Panc1 (cell line): ENCODE data around the gene ZMAT5. TPM values are rescaled to one million over a fixed set of nuclear protein-coding genes. Genes with fewer than 3 reads are reported as not detected.

Source experiments
- ATAC-seq: fragments of 200-7000 bp; cut with Tn5 transposase; 2 replicates; pipeline ENCODE4 v1.9.1; 2020; ENCODE audit warnings: mild to moderate bottlenecking, moderate library complexity
- BruUV-seq: library from RNA; stranded (reverse); fragments of 400-500 nt; replicated peaks from 2 replicates; lab custom pipeline; 2021; lab: Mats Ljungman, UMichigan
- CTCF ChIA-PET: fragments of 300-600 bp; sonication (Branson Sonifier 250); formaldehyde crosslinking; loops from one replicate; lab custom pipeline; 2022; ENCODE audit warnings: antibody characterized with exemption; lab: Charles Lee
- POLR2A ChIA-PET: fragments of 300-600 bp; sonication (Branson Sonifier 250); formaldehyde crosslinking; loops from one replicate; lab custom pipeline; 2022; ENCODE audit warnings: antibody characterized with exemption; lab: Charles Lee
- DNase-seq: peaks from one replicate; pipeline ENCODE4 v3.0.0-alpha.2; 2010; ENCODE audit warnings: low read depth, low spot score
- H3K27ac ChIP-seq: 2 replicates; pipeline ENCODE4 v1.5.1; 2011; ENCODE audit warnings: mild to moderate bottlenecking, low read length, inconsistent platforms
- H3K27me3 ChIP-seq: fragments of 200-500 bp; sonication (Bioruptor generic); 2 replicates; pipeline ENCODE4 v1.6.0; 2014; ENCODE audit warnings: low read length, inconsistent platforms; ENCODE audit not compliant: control insufficient read depth, insufficient read depth
- H3K36me3 ChIP-seq: fragments of 200-500 bp; sonication (Bioruptor generic); 2 replicates; pipeline ENCODE4 v1.5.1; 2014; ENCODE audit warnings: inconsistent platforms, mild to moderate bottlenecking, low read length, moderate library complexity; ENCODE audit not compliant: control insufficient read depth, insufficient read depth
- H3K4me1 ChIP-seq: 2 replicates; pipeline ENCODE4 v1.5.1; 2011; ENCODE audit warnings: inconsistent platforms, mild to moderate bottlenecking, low read length, moderate library complexity; ENCODE audit not compliant: control insufficient read depth, insufficient read depth
- H3K4me3 ChIP-seq, 2 experiments: 2 replicates each; pipeline ENCODE4 v1.5.1; 2011 to 2012; ENCODE audit warnings: low read depth in 2 of 2, low read length in 2 of 2, mild to moderate bottlenecking in 2 of 2, inconsistent platforms in 1 of 2, moderate library complexity in 1 of 2
- H3K9me3 ChIP-seq: fragments of 200-500 bp; sonication (Bioruptor generic); 2 replicates; pipeline ENCODE4 v1.5.1; 2014; ENCODE audit warnings: low read depth, mild to moderate bottlenecking, inconsistent platforms, low read length, moderate library complexity; ENCODE audit not compliant: control insufficient read depth, insufficient read depth
- CTCF ChIP-seq: fragments of 450-650 bp; IDR thresholded peaks from 2 replicates; pipeline ENCODE4 v1.5.1; 2017; ENCODE audit warnings: mild to moderate bottlenecking
- POLR2AphosphoS5 ChIP-seq: IDR thresholded peaks from 2 replicates; pipeline ENCODE4 v1.6.1; 2012; ENCODE audit warnings: mild to moderate bottlenecking, low read depth, low read length, moderate library complexity
- REST ChIP-seq, 2 experiments: IDR thresholded peaks; 2 replicates each; pipeline ENCODE4 v1.6.1; 2011 to 2012; ENCODE audit warnings: low read depth in 2 of 2, control low read depth in 1 of 2, low read length in 1 of 2, mild to moderate bottlenecking in 1 of 2, moderate library complexity in 1 of 2; ENCODE audit not compliant: insufficient read depth in 1 of 2
- SIN3A ChIP-seq: IDR thresholded peaks from 2 replicates; pipeline ENCODE4 v1.6.1; 2012; ENCODE audit warnings: low read depth, mild to moderate bottlenecking, low read length, moderate library complexity, borderline replicate concordance; ENCODE audit not compliant: insufficient read depth
- TCF7L2 ChIP-seq: IDR thresholded peaks from 2 replicates; pipeline ENCODE4 v1.6.1; 2011; ENCODE audit warnings: mild to moderate bottlenecking, low read depth, low read length, inconsistent platforms
- in situ Hi-C: cut with HindIII; loops from 2 replicates; pipeline ENCODE4 v1.10.0; 2016; ENCODE audit warnings: low sequenced_read_pairs, low pct_unique_long_range_greater_than_20kb
- intact Hi-C: fragments of 100-400 bp; cut with micrococcal nuclease; formaldehyde crosslinking; loops from one replicate; pipeline ENCODE4 v1.10.0; 2022; ENCODE audit not compliant: unreplicated experiment
- total RNA-seq: library from RNA; stranded (reverse); gene quantifications from one replicate; pipeline ENCODE4 v1.2.1, GENCODE V29; 2021; ENCODE audit not compliant: unreplicated experiment

ZMAT5 gene
- total RNA-seq, 1 experiment from 2014 or later, result 22.4 TPM

- Histone ChIP-seq H3K4me1 (no peaks in the 10 kb centered on the region), H3K36me3 (no peaks in the 10 kb centered on the region), H3K27ac (no peak overlapping the region), H3K27me3 (no peaks in the 10 kb centered on the region), H3K4me3 (no peak overlapping the region), H3K9me3 (no peaks in the 10 kb centered on the region)
- in situ Hi-C loops (no loop called here), intact Hi-C loops (loop anchor here (10.0 kb wide), 1 partner anchor 211 kb away; no protein-coding TSS in a partner anchor)
- CTCF ChIA-PET, result no interaction called here
- TF ChIP-seq REST (IDR thresholded peaks at IDR 0.05; ENCODE audit: insufficient read depth in 1 of 2, low read depth in 2 of 2, low read length in 1 of 2) (no peak), TCF7L2 (no peak), SIN3A (no peak), CTCF (no peak), POLR2AphosphoS5 (no peak)
- DNase-seq (no peak), ATAC-seq (no peak)
- POLR2A ChIA-PET, result no interaction called here
- BruUV-seq, result no TSS peak
These were observed 26.6 kb upstream of the ZMAT5 start for GRCh38 chr22:29793396-29793795.

- intact Hi-C loops, result loop anchor here (10.0 kb wide), 1 partner anchor 215 kb away; no protein-coding TSS in a partner anchor
- H3K9me3 ChIP-seq, result no peaks in the 10 kb centered on the region
- no peak for TF ChIP-seq SIN3A
- no peak for TF ChIP-seq REST (IDR thresholded peaks at IDR 0.05; ENCODE audit: insufficient read depth in 1 of 2, low read depth in 2 of 2, low read length in 1 of 2)
- in situ Hi-C loops, result no loop called here
- no peak overlapping the region for H3K27ac ChIP-seq
- no peak for ATAC-seq
- H3K36me3 ChIP-seq, result no peaks in the 10 kb centered on the region
- BruUV-seq, result no TSS peak
- H3K27me3 ChIP-seq, result no peaks in the 10 kb centered on the region
- ChIA-PET CTCF (no interaction called here), POLR2A (no interaction called here)
- DNase-seq, result no peak
- H3K4me3 ChIP-seq, result no peak overlapping the region
- no peaks in the 10 kb centered on the region for H3K4me1 ChIP-seq
These were observed 23.3 kb upstream of the ZMAT5 start for GRCh38 chr22:29790061-29790460.
